Measurements from ENCODE around the gene AKR1C1.
"Not testable (repeated sequence)": the region's sequence is repeated elsewhere in the genome, so short reads cannot be mapped to it uniquely, and the experiment has no call there.

The AKR1C1 gene

GRCh38 chr10:5012595-5012994, 49.4 kb downstream of the AKR1C1 start:
- Histone ChIP-seq H3K9ac (ENCODE audit: low read depth, low read length, poor library complexity) (no peak overlapping the region), H3K4me3 (ENCODE audit: low read length in 2 of 2) (no peak overlapping the region), H3K4me2 (ENCODE audit: insufficient read depth, low read length, poor library complexity, severe bottlenecking) (no peak overlapping the region), H3K23ac (ENCODE audit: low read depth, low read length, poor library complexity) (no peak overlapping the region), H3K14ac (ENCODE audit: low read length) (no peak overlapping the region), H3K4ac (ENCODE audit: low read length) (no peak overlapping the region), H4K8ac (ENCODE audit: low read depth, low read length) (no peak overlapping the region), H3K27ac (replicated peaks; ENCODE audit: low read length) (no peak overlapping the region), H3K79me1 (ENCODE audit: low read depth, low read length) (no peaks in the 10 kb centered on the region), H2BK12ac (ENCODE audit: low read length) (no peak overlapping the region), H3K18ac (ENCODE audit: low read length) (no peak overlapping the region), H4K91ac (ENCODE audit: low read depth, low read length, poor library complexity) (no peak overlapping the region), H2AK5ac (ENCODE audit: low read depth, low read length) (no peak overlapping the region), H3K36me3 (replicated peaks in 1 of 2; ENCODE audit: control insufficient read depth in 2 of 2, insufficient read depth in 2 of 2, low read length in 2 of 2) (no peaks in the 10 kb centered on the region), H2BK15ac (ENCODE audit: low read length) (no peak overlapping the region), H2AFZ (ENCODE audit: low read length) (no peak overlapping the region), H3K9me3 (replicated peaks in 1 of 2; ENCODE audit: control insufficient read depth in 2 of 2, insufficient read depth in 1 of 2, low read depth in 1 of 2, low read length in 2 of 2) (no peaks in the 10 kb centered on the region), H2BK5ac (ENCODE audit: low read length) (no peak overlapping the region), H2BK120ac (ENCODE audit: low read depth, low read length) (no peak overlapping the region), H3K4me1 (ENCODE audit: control insufficient read depth in 2 of 2, insufficient read depth in 1 of 2, low read depth in 1 of 2, low read length in 2 of 2) (no peaks in the 10 kb centered on the region), H3K27me3 (ENCODE audit: control insufficient read depth in 3 of 3, insufficient read depth in 3 of 3, low read depth in 1 of 3, low read length in 3 of 3) (no peaks in the 10 kb centered on the region)
- DNase-seq (ENCODE audit: low spot score) = no peak
- no CpG with 5 or more reads among the region's 2 CpGs for WGBS, 2 donors (ENCODE audit: extremely low coverage in 2 of 2, insufficient read length in 2 of 2, insufficient replicate concordance in 1 of 2)

GRCh38 chr10:5013385-5013784, 50.2 kb downstream of the AKR1C1 start:
- no peak overlapping the region for H4K91ac ChIP-seq (ENCODE audit: low read depth, low read length, poor library complexity)
- no peak overlapping the region for H2BK12ac ChIP-seq (ENCODE audit: low read length)
- no peaks in the 10 kb centered on the region for H3K9me3 ChIP-seq (replicated peaks in 1 of 2; ENCODE audit: control insufficient read depth in 2 of 2, insufficient read depth in 1 of 2, low read depth in 1 of 2, low read length in 2 of 2)
- H2BK120ac ChIP-seq (ENCODE audit: low read depth, low read length) = no peak overlapping the region
- no peak overlapping the region for H2BK15ac ChIP-seq (ENCODE audit: low read length)
- no peak overlapping the region for H3K14ac ChIP-seq (ENCODE audit: low read length)
- H3K4me3 ChIP-seq (ENCODE audit: low read length in 2 of 2) = no peak overlapping the region
- H3K27ac ChIP-seq (replicated peaks; ENCODE audit: low read length) = no peak overlapping the region
- H3K18ac ChIP-seq (ENCODE audit: low read length) = no peak overlapping the region
- H3K4me1 ChIP-seq (ENCODE audit: control insufficient read depth in 2 of 2, insufficient read depth in 1 of 2, low read depth in 1 of 2, low read length in 2 of 2) = no peaks in the 10 kb centered on the region
- H3K36me3 ChIP-seq (replicated peaks in 1 of 2; ENCODE audit: control insufficient read depth in 2 of 2, insufficient read depth in 2 of 2, low read length in 2 of 2) = no peaks in the 10 kb centered on the region
- H3K4me2 ChIP-seq (ENCODE audit: insufficient read depth, low read length, poor library complexity, severe bottlenecking) = no peak overlapping the region
- WGBS, 2 donors (ENCODE audit: extremely low coverage in 2 of 2, insufficient read length in 2 of 2, insufficient replicate concordance in 1 of 2) = no CpG with 5 or more reads among the region's 1 CpG
- no peaks in the 10 kb centered on the region for H3K79me1 ChIP-seq (ENCODE audit: low read depth, low read length)
- no peak overlapping the region for H2AK5ac ChIP-seq (ENCODE audit: low read depth, low read length)
- H3K23ac ChIP-seq (ENCODE audit: low read depth, low read length, poor library complexity) = no peak overlapping the region
- H2AFZ ChIP-seq (ENCODE audit: low read length) = no peak overlapping the region
- H3K9ac ChIP-seq (ENCODE audit: low read depth, low read length, poor library complexity) = no peak overlapping the region
- H3K27me3 ChIP-seq (ENCODE audit: control insufficient read depth in 3 of 3, insufficient read depth in 3 of 3, low read depth in 1 of 3, low read length in 3 of 3) = no peaks in the 10 kb centered on the region
- no peak overlapping the region for H3K4ac ChIP-seq (ENCODE audit: low read length)
- H2BK5ac ChIP-seq (ENCODE audit: low read length) = no peak overlapping the region
- H4K8ac ChIP-seq (ENCODE audit: low read depth, low read length) = no peak overlapping the region
- DNase-seq (ENCODE audit: low spot score) = no peak

- DNase-seq (ENCODE audit: low spot score); H2AFZ ChIP-seq (ENCODE audit: low read length); H3K27me3 ChIP-seq (ENCODE audit: control insufficient read depth in 3 of 3, insufficient read depth in 3 of 3, low read depth in 1 of 3, low read length in 3 of 3); H2BK15ac ChIP-seq (ENCODE audit: low read length); H3K4me2 ChIP-seq (ENCODE audit: insufficient read depth, low read length, poor library complexity, severe bottlenecking); H3K4me1 ChIP-seq (ENCODE audit: control insufficient read depth in 2 of 2, insufficient read depth in 1 of 2, low read depth in 1 of 2, low read length in 2 of 2); H3K36me3 ChIP-seq (replicated peaks in 1 of 2; ENCODE audit: control insufficient read depth in 2 of 2, insufficient read depth in 2 of 2, low read length in 2 of 2); H2BK12ac ChIP-seq (ENCODE audit: low read length); H3K79me1 ChIP-seq (ENCODE audit: low read depth, low read length); H4K8ac ChIP-seq (ENCODE audit: low read depth, low read length); H3K27ac ChIP-seq (replicated peaks; ENCODE audit: low read length); H3K4ac ChIP-seq (ENCODE audit: low read length); H3K18ac ChIP-seq (ENCODE audit: low read length); H2BK5ac ChIP-seq (ENCODE audit: low read length); H2AK5ac ChIP-seq (ENCODE audit: low read depth, low read length); H3K23ac ChIP-seq (ENCODE audit: low read depth, low read length, poor library complexity); H3K4me3 ChIP-seq (ENCODE audit: low read length in 2 of 2); H3K9me3 ChIP-seq (replicated peaks in 1 of 2; ENCODE audit: control insufficient read depth in 2 of 2, insufficient read depth in 1 of 2, low read depth in 1 of 2, low read length in 2 of 2); H2BK120ac ChIP-seq (ENCODE audit: low read depth, low read length); H3K9ac ChIP-seq (ENCODE audit: low read depth, low read length, poor library complexity); H4K91ac ChIP-seq (ENCODE audit: low read depth, low read length, poor library complexity); H3K14ac ChIP-seq (ENCODE audit: low read length): not testable (repeated sequence)
- WGBS, 2 donors (ENCODE audit: extremely low coverage in 2 of 2, insufficient read length in 2 of 2, insufficient replicate concordance in 1 of 2) = no CpG with 5 or more reads among the region's 4 CpGs
Measured at GRCh38 chr10:5014200-5014910, 51.1 kb downstream of the AKR1C1 start.

- no CpG with 5 or more reads among the region's 1 CpG for WGBS, 2 donors (ENCODE audit: extremely low coverage in 2 of 2, insufficient read length in 2 of 2, insufficient replicate concordance in 1 of 2)
- no peak overlapping the region for H3K14ac ChIP-seq (ENCODE audit: low read length)
Measured at GRCh38 chr10:5014936-5015335, 51.7 kb downstream of the AKR1C1 start.

More at GRCh38 chr10:5014936-5015335, 51.7 kb downstream of the AKR1C1 start:
- no peak for DNase-seq (ENCODE audit: low spot score)
- Histone ChIP-seq H2BK12ac (ENCODE audit: low read length) (no peak overlapping the region), H2BK15ac (ENCODE audit: low read length) (no peak overlapping the region), H3K9ac (ENCODE audit: low read depth, low read length, poor library complexity) (no peak overlapping the region), H3K23ac (ENCODE audit: low read depth, low read length, poor library complexity) (no peak overlapping the region), H4K91ac (ENCODE audit: low read depth, low read length, poor library complexity) (no peak overlapping the region), H3K4me3 (ENCODE audit: low read length in 2 of 2) (no peak overlapping the region), H2BK120ac (ENCODE audit: low read depth, low read length) (no peak overlapping the region), H3K27ac (replicated peaks; ENCODE audit: low read length) (no peak overlapping the region), H2AFZ (ENCODE audit: low read length) (no peak overlapping the region), H2BK5ac (ENCODE audit: low read length) (no peak overlapping the region), H4K8ac (ENCODE audit: low read depth, low read length) (no peak overlapping the region), H3K4me1 (ENCODE audit: control insufficient read depth in 2 of 2, insufficient read depth in 1 of 2, low read depth in 1 of 2, low read length in 2 of 2) (no peaks in the 10 kb centered on the region), H3K18ac (ENCODE audit: low read length) (no peak overlapping the region), H3K4me2 (ENCODE audit: insufficient read depth, low read length, poor library complexity, severe bottlenecking) (no peak overlapping the region), H3K36me3 (replicated peaks in 1 of 2; ENCODE audit: control insufficient read depth in 2 of 2, insufficient read depth in 2 of 2, low read length in 2 of 2) (no peaks in the 10 kb centered on the region), H3K4ac (ENCODE audit: low read length) (no peak overlapping the region), H3K9me3 (replicated peaks in 1 of 2; ENCODE audit: control insufficient read depth in 2 of 2, insufficient read depth in 1 of 2, low read depth in 1 of 2, low read length in 2 of 2) (no peaks in the 10 kb centered on the region), H2AK5ac (ENCODE audit: low read depth, low read length) (no peak overlapping the region), H3K27me3 (ENCODE audit: control insufficient read depth in 3 of 3, insufficient read depth in 3 of 3, low read depth in 1 of 3, low read length in 3 of 3) (no peaks in the 10 kb centered on the region), H3K79me1 (ENCODE audit: low read depth, low read length) (no peaks in the 10 kb centered on the region)

Measured in neuronal stem cell (in vitro differentiated cells).